GM21717 (cell line): ENCODE data around the gene NBEA.

ENCODE experiments used
- ATAC-seq: cut with Tn5 transposase; IDR thresholded peaks from one replicate; pipeline ENCODE4 v1.9.1; 2021; ENCODE audit warnings: mild to moderate bottlenecking, moderate library complexity; ENCODE audit not compliant: unreplicated experiment

The NBEA gene

DNA sequence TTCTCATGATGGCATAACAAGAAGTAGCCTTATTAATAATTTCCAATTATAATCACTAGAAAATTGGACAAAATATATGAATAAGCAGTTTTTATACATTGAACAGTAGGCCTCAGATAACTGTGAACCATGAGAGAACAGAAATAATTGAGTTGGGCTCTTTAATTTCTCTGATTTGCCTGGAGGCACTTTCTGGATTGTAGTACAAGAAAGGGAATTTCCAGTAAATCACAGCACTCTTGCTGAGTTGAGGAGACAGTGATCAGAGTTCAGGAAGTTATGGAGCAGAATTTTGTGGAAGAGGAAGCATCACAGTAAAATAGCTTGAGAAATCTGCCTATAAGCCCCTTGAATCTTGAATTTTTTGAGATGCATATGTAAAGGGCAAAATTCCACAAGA, 318.2 kb downstream of the NBEA start:
- ATAC-seq = no peak

DNA sequence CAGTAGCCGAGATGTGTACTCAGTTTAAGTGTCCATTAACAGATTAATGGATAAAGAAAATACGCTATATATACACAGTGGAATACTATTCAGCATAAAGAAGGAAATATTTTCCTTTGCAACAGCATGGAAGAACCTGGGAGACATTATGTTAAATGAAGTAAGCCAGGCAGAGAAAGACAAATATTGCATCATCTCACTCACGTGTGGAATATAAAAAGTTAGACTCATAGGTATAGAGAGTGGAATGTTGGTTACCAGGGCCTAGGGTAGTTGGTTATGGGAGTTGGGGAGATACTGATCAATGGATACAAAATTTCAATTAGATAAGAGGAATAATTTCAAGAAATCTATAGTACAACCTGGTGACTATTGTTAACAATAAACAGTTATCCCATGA, 324.3 kb downstream of the NBEA start:
- no peak for ATAC-seq

DNA sequence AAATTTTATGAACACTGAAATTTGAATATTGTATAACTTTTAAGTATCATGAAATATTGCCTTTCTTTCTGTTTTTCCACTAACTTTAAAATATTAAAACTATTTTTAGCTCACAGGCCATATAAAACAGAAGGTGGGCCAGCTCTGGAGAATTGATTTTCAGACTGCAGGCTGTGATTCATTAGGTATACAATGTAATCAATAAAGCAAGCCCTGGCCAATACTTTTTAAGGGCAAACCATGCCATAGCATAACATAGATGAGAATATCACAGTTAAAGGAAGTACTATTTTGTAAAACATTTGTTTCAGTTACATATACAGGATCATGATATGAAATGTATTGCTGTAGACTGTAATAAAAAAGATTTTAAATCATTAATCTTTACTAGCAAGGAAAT, 336.8 kb downstream of the NBEA start:
- ATAC-seq = no peak

DNA sequence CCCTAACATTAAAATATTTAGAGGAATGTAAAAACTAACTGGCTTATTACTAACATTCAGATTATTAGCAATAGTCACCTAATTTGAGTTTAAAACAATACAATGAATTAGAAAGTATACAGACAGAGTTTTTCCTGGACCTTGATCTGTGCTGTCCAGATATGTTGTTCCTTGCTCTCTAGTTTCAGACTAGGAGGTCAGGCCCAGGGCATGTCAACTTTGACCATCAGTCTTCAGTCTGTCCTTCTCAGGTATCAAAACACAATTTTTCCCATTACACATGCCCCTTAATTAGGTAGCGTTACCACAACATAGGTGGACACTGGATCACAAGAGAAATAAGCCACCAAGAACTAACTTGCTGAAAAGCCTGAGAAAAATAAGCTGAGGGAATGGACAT, 337.4 kb downstream of the NBEA start:
- ATAC-seq = no peak

DNA sequence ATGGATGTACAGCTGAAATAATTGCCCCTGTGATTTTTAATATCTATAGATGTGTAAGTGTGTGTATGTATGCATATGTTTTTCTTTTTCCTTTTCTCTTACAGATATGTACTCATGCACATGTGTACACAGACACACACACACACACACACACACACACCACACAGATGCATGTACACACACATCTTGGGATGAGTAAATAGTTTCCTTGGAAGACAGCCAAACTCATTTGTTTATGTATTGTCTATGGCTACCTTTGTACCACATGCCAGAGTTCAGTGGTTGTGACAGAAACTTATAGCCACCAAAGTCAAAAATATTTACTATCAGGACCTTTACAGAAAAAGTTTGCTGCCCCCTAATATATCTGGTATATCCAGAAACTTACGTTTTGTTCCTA, 341.8 kb downstream of the NBEA start:
- peak; percentile 61 for ATAC-seq

DNA sequence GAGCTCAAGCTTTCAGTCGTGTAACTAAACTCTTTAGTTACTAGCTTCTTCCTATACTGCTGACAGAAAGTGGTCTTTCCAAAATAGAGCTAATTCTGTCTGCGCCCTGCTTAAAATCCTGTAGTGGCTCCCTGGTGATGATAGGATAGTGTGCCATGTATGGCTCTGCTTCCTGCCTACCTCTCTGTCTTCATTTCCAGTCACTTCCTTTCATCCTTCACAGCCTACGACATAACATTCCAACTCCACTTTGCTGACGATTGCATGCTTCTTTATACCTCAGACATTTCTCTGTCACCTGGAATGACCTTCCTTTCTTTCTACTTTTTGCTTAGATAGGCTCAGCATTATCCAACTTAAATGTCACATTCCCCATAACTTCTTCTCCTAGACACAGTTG, 343.6 kb downstream of the NBEA start:
- ATAC-seq = no peak

DNA sequence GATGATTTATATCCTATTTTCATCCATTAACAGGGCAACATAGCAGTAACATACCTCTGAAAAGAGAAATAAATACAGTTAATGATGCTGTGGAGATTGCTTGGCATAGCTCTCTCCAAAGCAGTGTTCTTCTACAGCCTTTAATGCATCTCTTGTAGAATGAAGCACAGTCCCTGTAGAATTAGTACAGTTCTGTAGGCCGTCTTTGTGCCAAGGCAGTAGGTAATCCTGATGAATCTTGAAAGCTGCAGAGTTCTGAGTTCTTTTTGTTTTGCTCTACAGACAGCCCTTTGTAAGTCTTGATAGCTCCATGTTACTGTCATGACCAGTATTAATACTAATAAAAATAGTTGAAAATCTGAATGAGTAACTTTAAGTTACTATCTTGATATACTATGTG, 350.3 kb downstream of the NBEA start:
- ATAC-seq = no peak

DNA sequence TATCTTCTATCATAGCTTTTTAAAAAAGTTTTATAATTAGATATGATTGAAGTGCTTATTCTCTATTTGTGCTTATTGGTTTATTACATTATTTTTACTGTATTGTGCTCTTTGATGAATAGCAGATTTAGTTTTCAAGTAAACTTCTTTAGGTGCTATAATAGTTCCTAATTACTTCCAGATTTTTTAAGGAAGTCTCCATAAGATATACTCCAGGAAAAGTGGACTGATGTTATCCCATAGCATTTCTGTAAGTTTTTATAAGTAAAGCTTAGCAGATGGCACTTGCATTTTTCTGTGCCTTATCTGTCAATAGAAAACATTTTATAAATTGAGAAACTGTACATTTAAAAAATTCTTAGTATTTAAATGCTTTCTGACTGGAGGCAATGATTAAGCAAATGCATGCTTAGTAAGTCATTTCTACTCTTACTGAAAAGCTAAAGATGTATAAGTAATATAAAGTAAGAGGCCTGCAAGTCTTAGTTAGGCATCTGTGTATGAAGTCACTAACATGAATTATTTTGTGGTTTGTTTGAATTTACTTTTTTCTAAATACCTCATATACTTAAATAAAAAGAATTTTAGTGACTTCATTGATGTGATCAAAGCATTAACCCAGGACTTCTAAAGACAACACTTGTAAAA, 351.6 kb downstream of the NBEA start:
- no peak for ATAC-seq

DNA sequence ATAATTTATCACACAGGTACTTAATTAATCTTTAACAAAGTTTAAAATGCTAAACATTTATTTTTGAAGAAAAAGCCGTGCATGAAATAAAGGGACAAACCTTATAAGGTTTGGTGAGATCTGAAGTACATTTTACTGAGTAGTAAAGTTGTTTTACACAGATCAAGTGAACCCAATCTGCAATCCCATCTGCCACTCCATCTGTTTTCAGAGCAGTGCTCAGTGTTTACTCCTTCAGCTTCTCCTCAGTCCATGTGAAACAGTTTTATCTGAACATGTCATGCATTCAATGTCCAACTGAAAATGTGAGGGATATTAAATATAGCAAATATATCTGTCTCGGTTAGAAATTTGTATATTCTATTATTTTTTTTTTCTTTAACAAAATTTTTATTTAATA, 367.6 kb downstream of the NBEA start:
- no peak for ATAC-seq

DNA sequence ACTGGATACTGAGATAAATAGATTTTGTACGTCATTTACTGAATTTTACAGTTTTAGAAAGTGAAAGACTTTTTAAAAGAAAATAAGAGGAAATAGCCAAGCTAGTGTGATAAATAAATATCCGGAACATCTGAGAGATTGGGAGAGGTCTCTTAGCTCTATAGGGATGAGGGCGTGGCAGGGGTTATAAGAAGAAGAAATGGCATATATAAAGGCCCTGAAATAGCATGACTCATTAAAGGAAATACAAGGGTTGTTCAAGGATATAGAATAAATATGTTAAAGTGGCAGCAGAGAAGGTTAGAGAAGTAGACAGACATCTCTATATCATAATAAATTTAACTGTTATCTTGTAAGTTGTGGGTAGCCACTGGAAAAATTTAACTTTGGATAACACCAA, 390.1 kb downstream of the NBEA start:
- no peak for ATAC-seq

DNA sequence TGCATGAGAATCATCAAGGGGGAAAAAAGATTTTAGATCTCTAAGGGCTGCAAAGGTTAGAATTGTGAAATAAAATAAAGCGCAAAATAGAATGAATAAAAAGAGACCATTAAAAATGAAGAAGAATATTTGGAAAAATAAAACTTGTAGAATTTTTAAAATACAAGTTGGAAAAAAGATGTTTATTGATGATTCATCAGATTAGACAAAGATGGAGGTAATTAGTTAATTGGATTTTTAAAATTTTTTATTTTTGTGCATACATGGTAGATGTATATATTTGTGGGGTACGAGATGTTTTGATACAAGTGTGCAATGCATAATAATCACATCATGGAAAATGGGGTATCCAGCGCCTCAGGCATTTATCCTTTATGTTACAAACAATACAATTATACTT, 391.1 kb downstream of the NBEA start:
- no peak for ATAC-seq

DNA sequence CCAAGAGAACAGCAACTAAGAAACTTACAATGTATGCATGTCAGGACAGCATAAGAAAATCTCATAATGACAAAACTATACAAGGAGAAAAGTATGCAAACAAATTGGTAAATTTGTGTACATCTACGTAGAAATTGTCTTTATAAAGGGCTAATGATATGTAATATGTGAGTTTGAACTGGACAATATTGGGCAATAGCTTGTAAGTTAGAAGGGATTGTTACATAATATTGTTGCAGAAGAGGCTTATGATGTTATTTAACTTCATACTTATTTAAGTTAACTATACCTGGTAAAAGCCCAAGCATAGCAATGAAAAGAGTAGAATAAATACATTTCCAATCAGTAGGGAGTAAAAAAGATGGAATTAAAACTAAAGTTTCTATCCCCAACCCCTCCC, 400.4 kb downstream of the NBEA start:
- ATAC-seq = no peak

DNA sequence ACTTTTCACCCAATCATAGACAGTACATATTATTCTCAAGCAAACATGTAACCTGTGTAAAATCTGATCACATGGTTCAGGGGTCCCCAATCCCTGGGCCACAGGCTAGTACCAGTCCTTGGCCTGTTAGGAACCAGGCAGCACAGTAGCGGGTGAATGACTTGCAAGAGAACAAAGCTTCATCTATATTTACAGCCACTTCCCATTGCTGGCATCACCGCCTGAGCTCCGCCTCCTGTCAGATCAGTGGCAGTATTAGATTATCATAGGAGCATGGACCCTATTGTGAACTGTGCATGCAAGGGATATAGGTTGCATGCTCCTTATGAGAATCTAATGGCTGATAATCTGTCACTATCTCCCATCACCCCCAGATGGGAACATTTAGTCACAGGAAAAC, 401.3 kb downstream of the NBEA start:
- no peak for ATAC-seq

DNA sequence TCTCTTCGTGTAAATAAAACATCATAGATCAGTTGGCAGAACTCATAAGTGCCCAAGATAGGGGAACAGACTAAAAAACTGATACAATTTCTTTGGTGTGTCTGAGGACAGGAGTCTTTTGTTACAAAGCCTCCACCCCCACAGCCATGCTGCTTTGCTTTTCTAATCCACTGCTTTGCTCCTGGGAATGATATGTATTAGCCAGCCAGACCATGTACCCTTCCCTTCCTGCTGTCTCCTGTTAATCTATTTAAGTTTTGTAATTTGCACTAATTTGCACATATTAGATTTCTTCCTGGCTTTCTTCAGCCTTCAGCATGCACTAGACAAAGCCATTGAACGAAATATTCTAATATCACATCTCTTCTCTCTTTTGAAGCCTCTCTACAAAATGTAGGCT, 403.9 kb downstream of the NBEA start:
- no peak for ATAC-seq

DNA sequence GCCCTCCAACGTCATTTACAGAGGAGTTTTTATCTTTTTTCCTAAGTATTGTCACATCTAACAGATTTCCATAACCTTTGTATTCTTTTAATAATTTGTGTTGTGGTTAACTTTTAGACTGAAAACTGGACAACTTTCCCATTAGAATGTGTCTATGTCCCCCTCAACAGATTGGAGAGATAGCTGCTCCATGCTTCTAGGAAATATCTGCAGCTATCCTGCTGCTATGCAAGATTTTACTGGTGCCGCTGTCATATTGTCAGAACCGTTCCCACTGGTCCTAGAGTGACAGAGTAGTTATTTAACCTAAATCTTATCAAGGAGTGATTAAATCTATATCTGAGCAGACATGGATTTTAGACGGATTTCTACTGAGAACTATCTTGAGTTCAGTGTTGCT, 404.4 kb downstream of the NBEA start:
- ATAC-seq = no peak

DNA sequence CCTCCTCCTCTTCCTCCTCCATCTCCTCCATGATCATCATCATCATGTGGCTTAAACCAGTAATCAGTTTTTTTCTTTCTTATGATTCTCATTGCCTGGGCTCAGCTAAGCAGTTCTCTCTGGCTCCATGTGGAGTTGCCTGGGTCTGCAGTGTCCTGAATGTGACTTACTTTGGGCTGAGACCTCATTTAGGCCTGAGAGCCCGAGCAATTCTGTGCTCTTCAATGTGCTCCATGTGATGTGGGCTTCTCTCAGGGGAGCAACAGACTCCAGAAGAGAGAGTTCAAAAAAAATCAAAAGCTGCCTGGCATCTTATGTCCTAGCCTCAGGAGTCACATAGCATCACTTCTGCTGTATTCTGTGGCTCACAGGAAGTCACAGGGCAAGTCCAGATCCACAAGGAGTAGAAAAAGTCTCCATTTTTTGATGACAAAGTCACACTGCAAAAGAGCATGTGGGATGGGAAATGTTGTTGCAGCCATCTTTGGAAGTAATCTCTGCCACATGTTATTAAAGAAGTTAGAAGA, 405.7 kb downstream of the NBEA start:
- ATAC-seq = no peak

DNA sequence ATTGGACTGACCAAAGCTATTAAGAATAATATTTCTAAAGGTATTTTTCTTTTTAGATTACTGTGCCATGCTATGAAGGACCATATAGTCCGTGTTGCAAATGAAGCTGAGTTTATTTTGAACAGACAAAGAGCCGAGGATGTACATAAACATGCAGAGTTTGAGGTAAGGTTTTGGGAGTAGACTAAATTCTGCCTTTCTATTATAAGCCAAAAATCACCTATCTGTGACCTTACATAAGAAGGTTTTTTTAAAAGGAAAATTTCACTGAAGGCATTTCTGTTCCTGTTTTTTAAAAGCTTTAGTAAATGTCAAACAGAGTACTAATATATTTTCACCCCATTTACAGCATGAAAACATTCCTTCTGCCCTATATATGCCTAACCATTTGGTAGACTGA, 407.0 kb downstream of the NBEA start:
- peak; percentile 27 for ATAC-seq

DNA sequence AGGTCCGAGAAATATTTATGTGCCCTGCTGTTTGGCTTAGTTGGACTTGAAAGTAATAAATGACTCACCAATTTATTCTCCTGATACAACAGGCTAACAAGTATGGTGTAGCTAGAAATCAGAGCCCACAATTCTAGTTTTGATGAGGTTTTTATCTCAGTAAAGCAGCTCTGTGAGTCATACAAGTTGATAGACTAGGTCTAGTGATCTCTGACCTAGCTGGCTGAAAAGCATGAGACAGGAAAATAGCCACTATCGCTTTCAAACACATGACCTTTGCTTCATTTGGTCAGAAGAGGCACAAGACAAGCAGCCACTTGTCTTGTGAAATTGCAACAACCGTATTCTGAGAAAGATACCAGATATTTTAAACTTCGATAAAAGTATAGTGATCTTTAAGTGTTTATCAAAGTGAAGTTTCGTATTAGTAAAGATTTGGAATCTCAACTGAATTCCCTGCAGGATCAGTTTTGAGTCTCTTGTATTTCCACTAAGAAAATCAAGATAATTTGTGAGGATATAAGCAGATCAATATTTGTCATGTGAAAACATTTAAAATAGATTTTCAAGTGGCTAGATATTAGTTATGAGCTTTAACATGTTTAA, 407.7 kb downstream of the NBEA start:
- ATAC-seq = peak; percentile 62

DNA sequence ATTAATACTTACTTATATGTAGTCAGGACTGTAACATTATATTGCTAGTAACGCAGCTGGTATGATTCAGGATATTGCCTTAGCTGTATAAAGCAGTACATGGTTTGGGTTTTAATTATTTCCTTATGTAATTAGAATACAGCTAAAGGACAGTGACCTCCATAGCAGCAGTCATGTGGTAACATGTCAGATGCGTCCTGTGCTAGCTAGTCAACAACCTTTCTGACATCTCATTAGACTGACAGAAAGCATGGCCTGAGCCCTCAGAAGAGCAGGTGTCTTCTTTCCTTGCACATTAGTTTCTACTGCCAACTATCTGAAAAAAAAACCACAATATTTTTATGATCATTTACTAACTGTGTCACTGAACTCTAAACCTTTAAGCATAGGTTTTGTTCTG, 412.2 kb downstream of the NBEA start:
- ATAC-seq = no peak

DNA sequence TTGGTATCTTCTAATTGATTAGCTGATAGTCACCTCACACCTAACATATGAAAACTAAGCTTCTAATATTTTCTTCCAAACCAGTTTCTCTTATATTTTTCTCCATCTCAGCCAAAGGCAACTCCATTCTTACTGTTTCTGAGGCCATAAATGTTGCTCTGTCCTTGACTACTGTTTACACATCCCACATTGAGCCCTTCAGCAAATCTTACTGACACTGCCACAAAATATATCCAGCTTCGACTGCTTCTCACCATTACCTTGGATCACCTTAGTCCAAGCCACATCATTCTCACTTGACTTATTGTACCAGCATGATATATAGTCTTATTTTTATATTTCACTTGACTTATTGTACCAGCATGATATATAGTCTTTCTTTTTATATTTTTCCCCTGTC, 412.8 kb downstream of the NBEA start:
- ATAC-seq = no peak

DNA sequence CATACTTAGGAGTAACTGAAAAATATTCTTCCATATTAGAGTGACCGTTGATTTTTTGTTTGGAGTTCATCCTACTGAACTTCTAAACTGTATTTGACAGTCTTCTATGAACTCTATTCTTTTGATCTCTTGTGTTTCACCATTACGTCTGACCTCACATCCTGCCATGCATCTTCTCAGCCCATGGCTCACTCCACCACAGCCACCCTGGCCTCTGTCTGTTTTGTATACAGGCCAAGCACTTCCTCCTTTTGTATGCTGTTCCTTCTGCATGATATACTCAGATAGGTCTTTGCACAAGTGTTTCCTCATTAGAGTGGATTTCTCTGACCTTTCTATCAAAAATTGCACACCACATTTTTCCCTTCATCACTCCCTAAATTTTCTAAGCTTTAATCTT, 414.5 kb downstream of the NBEA start:
- no peak for ATAC-seq

DNA sequence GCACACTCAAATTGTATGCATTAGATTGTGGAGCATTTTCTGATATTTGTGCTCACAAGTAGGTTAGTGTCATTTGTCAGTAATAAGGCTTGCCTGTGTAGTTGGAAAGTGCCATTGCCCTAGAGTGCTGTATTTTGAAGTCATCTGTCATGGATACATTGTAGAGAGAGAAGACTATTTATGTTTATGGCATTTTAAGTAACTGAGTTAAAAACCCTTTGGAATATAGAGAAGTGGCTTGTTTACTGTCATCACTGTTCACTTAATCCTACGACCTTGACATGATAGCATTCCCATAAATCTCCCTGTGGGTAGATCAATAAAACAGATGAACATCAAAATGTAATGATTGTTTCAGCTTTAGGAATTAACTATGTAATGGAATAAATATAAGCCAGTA, 423.8 kb downstream of the NBEA start:
- ATAC-seq = no peak

DNA sequence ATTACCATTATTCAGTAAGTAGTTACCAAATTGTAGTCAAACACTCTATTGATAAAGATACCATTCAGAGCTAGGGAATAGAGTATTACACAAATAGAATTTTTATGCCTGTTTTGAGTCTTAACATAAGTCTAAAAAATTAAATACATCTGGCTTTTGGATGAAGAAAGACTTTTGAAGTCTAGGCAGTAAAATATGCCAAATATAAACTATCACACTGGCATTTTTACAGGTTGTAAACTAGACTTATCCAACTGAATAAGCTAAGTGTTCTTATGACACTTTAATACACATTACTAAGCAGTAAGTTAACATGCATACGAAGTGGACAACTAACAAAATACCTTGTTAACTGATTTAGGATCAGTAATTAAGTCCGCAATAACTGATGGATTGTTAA, 425.5 kb downstream of the NBEA start:
- ATAC-seq = no peak
